ENCODE data around the gene KIF6.

DNA sequence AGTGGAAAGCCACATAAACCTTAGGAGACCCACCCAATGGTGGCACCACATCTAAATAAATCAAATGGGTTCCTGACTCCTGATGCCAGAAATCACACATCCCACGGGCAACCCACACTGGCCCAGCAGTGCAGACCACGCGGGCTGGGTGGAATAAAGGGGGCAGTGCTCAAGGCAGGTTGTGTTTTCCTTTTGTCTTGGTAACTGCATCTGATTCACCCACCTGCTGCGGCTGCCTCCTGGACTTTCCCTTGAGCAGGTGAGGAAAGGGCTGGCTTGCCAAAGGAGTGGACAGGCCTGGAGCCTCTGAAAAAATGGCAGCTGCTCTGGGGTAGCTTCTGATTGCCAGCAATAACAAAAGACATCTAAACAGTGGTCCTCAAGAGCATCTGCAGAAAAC is 283.2 kb downstream of the KIF6 start:
- TF ChIP-seq, protein P1, sequence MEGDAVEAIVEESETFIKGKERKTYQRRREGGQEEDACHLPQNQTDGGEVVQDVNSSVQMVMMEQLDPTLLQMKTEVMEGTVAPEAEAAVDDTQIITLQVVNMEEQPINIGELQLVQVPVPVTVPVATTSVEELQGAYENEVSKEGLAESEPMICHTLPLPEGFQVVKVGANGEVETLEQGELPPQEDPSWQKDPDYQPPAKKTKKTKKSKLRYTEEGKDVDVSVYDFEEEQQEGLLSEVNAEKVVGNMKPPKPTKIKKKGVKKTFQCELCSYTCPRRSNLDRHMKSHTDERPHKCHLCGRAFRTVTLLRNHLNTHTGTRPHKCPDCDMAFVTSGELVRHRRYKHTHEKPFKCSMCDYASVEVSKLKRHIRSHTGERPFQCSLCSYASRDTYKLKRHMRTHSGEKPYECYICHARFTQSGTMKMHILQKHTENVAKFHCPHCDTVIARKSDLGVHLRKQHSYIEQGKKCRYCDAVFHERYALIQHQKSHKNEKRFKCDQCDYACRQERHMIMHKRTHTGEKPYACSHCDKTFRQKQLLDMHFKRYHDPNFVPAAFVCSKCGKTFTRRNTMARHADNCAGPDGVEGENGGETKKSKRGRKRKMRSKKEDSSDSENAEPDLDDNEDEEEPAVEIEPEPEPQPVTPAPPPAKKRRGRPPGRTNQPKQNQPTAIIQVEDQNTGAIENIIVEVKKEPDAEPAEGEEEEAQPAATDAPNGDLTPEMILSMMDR (IDR thresholded peaks at IDR 0.05 in 2 of 3, conservative IDR thresholded peaks at IDR 0.05 in 1 of 3; ENCODE audit: borderline replicate concordance in 1 of 3, insufficient read depth in 1 of 3, low read depth in 2 of 3, low read length in 2 of 3), result no peak
- TF ChIP-seq POLR2AphosphoS5 (IDR thresholded peaks at IDR 0.05; ENCODE audit: low read depth, low read length), result no peak
- TF ChIP-seq, protein P2, sequence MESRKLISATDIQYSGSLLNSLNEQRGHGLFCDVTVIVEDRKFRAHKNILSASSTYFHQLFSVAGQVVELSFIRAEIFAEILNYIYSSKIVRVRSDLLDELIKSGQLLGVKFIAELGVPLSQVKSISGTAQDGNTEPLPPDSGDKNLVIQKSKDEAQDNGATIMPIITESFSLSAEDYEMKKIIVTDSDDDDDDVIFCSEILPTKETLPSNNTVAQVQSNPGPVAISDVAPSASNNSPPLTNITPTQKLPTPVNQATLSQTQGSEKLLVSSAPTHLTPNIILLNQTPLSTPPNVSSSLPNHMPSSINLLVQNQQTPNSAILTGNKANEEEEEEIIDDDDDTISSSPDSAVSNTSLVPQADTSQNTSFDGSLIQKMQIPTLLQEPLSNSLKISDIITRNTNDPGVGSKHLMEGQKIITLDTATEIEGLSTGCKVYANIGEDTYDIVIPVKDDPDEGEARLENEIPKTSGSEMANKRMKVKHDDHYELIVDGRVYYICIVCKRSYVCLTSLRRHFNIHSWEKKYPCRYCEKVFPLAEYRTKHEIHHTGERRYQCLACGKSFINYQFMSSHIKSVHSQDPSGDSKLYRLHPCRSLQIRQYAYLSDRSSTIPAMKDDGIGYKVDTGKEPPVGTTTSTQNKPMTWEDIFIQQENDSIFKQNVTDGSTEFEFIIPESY (IDR thresholded peaks at IDR 0.05; ENCODE audit: extremely low read depth, insufficient replicate concordance, low read length), result no peak
- no peak for TF ChIP-seq POLR2A (IDR thresholded peaks at IDR 0.05; ENCODE audit: borderline replicate concordance, extremely low read depth, insufficient read depth, insufficient read length)
- TF ChIP-seq ZFX (IDR thresholded peaks at IDR 0.05), result no peak
- no peak for TF ChIP-seq REST (IDR thresholded peaks at IDR 0.05; ENCODE audit: low read depth)
- no peak for TF ChIP-seq YY1 (IDR thresholded peaks at IDR 0.05; ENCODE audit: extremely low read depth, insufficient replicate concordance, low read depth, low read length)
- TF ChIP-seq ZNF274 (IDR thresholded peaks at IDR 0.05; ENCODE audit: low read depth, low read length), result no peak
- no peak for TF ChIP-seq EZH2phosphoT487 (IDR thresholded peaks at IDR 0.05; ENCODE audit: borderline replicate concordance)
